A549 treated with CpdA at 1 μM for 4 hours (cell line): ENCODE results near the gene CLIC5. TPM values are rescaled to one million over a fixed set of nuclear protein-coding genes. Genes with fewer than 3 reads are reported as not detected.

Experiments
- total RNA-seq: library from RNA; stranded (reverse); fragments of 200-300 nt; extraction: Qiagen RNA extraction; gene quantifications from 5 replicates; pipeline ENCODE4 v1.2.3, GENCODE V29; 2022; ENCODE audit warnings: low read depth

CLIC5 gene
- total RNA-seq: not detected in 5 replicates

DNA sequence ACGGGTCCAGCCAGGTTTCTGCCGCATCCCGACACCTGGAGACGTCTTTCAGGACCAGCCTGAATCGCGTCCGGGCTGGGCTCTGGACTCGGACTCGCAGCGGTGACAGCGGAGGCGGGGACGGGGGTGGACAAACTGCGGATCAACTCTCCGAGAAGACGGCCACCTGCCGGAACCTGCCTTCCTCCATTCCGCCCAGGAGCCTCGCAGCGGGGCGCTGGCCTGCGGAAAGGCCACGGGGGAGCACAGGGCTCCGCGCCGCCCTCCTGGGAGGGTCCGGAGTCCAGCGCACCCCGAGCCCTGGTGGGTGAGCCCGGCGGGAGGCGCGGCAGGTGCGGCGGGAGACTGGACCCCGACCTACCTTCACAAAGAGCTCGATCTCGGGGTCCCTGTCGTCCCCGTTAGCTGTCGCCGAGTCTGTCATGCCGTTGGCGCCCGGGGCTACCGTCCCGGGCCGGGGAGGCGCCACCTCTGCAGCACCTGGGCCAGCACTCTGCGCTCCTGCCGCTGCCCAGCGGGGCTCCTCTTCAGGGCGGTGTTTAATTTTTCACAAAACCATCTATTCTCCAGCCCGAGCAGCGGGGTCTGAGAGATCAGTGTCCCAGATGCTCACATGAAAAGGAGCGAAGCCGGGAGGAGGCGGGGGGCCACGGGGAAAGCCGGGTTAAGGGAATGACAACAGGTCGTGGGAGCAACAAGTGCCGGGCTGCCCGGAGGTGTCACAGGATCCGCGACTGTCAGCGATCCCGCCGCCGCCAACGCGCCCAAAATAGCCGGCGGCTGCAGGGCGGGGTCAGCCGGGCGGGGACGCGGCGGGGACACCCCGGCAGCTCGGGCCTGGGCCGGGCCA, at the start of gene CLIC5:
TSS of gene CLIC5 (minus strand) at position 742 of the 850 bp plus-strand sequence. CDS start at position 424, 318 bp downstream.

Other genes starting within 250 kb of the CLIC5 start
- gene ENPP4, start 114.1 kb upstream of the CLIC5 start, total RNA-seq: 0.22 to 0.34 TPM (median 0.25 TPM) in 5 replicates
- not detected in 5 replicates for gene ENPP5, start 155.1 kb upstream of the CLIC5 start, total RNA-seq